Lung (tissue), 12 donors: ENCODE measurements around the gene SDK1. TPM values are rescaled to one million over a fixed set of nuclear protein-coding genes. Genes with fewer than 3 reads are reported as not detected.

Experiments used
- ATAC-seq: fragments of 200-7000 bp; cut with Tn5 transposase; one replicate; pipeline ENCODE4 v1.9.1; 2020; ENCODE audit warnings: moderate number of reproducible peaks; ENCODE audit not compliant: insufficient read depth, low FRiP score
- DNase-seq, 3 donors: peaks; one replicate each; pipeline ENCODE4 v3.0.0-alpha.2; 2013 to 2017
- H3K27ac ChIP-seq, 2 donors: one replicate each; pipeline ENCODE4 v1.5.1; 2013; ENCODE audit warnings: mild to moderate bottlenecking in 2 of 2, moderate library complexity in 2 of 2, control low read depth in 1 of 2, inconsistent platforms in 1 of 2, low read depth in 1 of 2, low read length in 1 of 2
- H3K27me3 ChIP-seq, 3 donors: one replicate each; pipeline ENCODE4 v1.5.1; 2013; ENCODE audit warnings: low read length in 2 of 3; ENCODE audit not compliant: control insufficient read depth in 3 of 3, insufficient read depth in 3 of 3
- H3K36me3 ChIP-seq, 4 donors: one replicate each; pipeline ENCODE4 v1.5.1; 2013; ENCODE audit warnings: low read length in 4 of 4, mild to moderate bottlenecking in 1 of 4, moderate library complexity in 1 of 4; ENCODE audit not compliant: control insufficient read depth in 4 of 4, insufficient read depth in 4 of 4
- H3K4me1 ChIP-seq, 5 donors: one replicate each; pipeline ENCODE4 v1.5.1; 2013; ENCODE audit warnings: low read length in 5 of 5, mild to moderate bottlenecking in 2 of 5, moderate library complexity in 1 of 5; ENCODE audit not compliant: control insufficient read depth in 5 of 5, insufficient read depth in 5 of 5
- H3K4me3 ChIP-seq: one replicate; pipeline ENCODE4 v1.5.1; 2013; ENCODE audit warnings: mild to moderate bottlenecking, control low read depth, moderate library complexity
- H3K9ac ChIP-seq, 2 donors: one replicate each; pipeline ENCODE4 v1.5.1; 2013; ENCODE audit warnings: low read length in 2 of 2, control low read depth in 1 of 2; ENCODE audit not compliant: insufficient read depth in 1 of 2
- H3K9me3 ChIP-seq, 4 donors: one replicate each; pipeline ENCODE4 v1.5.1; 2013; ENCODE audit warnings: low read length in 3 of 4, mild to moderate bottlenecking in 1 of 4, moderate library complexity in 1 of 4; ENCODE audit not compliant: control insufficient read depth in 4 of 4, insufficient read depth in 3 of 4
- CTCF ChIP-seq: IDR thresholded peaks from 2 replicates; pipeline ENCODE4 v1.5.1; 2012; ENCODE audit warnings: mild to moderate bottlenecking; ENCODE audit errors: control extremely low read depth, extremely low read depth
- WGBS, 2 donors: extraction: QIAGEN DNeasy Blood & Tissue Kit; methylation state at CpG; one replicate each; pipeline ENCODE4 v1.1.7; 2013; 5-methylcytosine and 5-hydroxymethylcytosine counted together
- polyA plus RNA-seq, 2 donors: library from polyadenylated mRNA; stranded (reverse); fragments of 200-250 nt; gene quantifications; one replicate each; pipeline ENCODE4 v1.2.1, GENCODE V29; 2013
- total RNA-seq, 2 donors: library from RNA; depleted of rRNA in 1 of 2; stranded (reverse); fragments of >200 nt in 1 of 2; gene quantifications; one replicate each; pipeline ENCODE4 v1.2.1, GENCODE V29; 2014 to 2021
- donor health status: control.
- donor health status: control.
- donor health status: Bipolar disorder and iron deficiency.
- donor health status: healthy.
- donor health status: DM: yes; HTN: yes; CAD: no.

The SDK1 gene
- total and polyA plus RNA-seq, 4 donors: 3.7 to 30.1 (median 12.7) TPM

- Histone ChIP-seq H3K27me3 (no peaks in the 10 kb centered on the region), H3K27ac (no peak overlapping the region), H3K36me3 (no peaks in the 10 kb centered on the region), H3K9me3 (peaks cover 0 to 2% (median 0%) of the 10 kb centered on the region in 4 donors), H3K4me1 (peaks cover 0 to 6% (median 0%) of the 10 kb centered on the region in 5 donors), H3K9ac (no peak overlapping the region), H3K4me3 (no peak overlapping the region)
- DNase-seq: peak in 1 of 3 donors; percentile 37
- no peak for ATAC-seq
- WGBS, 2 donors: 67 to 80% methylated on average over 7 of the region's 7 CpGs
- TF ChIP-seq CTCF: no peak
These were observed 18.6 kb upstream of the SDK1 start for GRCh38 chr7:3282457-3282856.

GRCh38 chr7:3283130-3283704, 17.8 kb upstream of the SDK1 start:
- TF ChIP-seq CTCF: no peak
- DNase-seq (no peak), ATAC-seq (no peak)
- WGBS, 2 donors: 74 to 82% methylated on average over 5 of the region's 5 CpGs
- H3K36me3 ChIP-seq: no peaks in the 10 kb centered on the region
- H3K9ac ChIP-seq: no peak overlapping the region
- peaks cover 0 to 6% (median 0%) of the 10 kb centered on the region in 5 donors for H3K4me1 ChIP-seq
- peaks cover 0 to 2% (median 0%) of the 10 kb centered on the region in 4 donors for H3K9me3 ChIP-seq
- no peak overlapping the region for H3K4me3 ChIP-seq
- H3K27ac ChIP-seq: no peak overlapping the region
- no peaks in the 10 kb centered on the region for H3K27me3 ChIP-seq

GRCh38 chr7:3285652-3286051, 15.4 kb upstream of the SDK1 start:
- no peaks in the 10 kb centered on the region for H3K4me1 ChIP-seq
- no peak overlapping the region for H3K9ac ChIP-seq
- 90 to 93% methylated on average over 10 of the region's 10 CpGs for WGBS, 2 donors
- H3K27ac ChIP-seq: no peak overlapping the region
- DNase-seq: no peak
- no peaks in the 10 kb centered on the region for H3K36me3 ChIP-seq
- no peak overlapping the region for H3K4me3 ChIP-seq
- TF ChIP-seq CTCF: no peak
- H3K9me3 ChIP-seq: peaks cover 0 to 6% (median 2%) of the 10 kb centered on the region in 4 donors
- no peaks in the 10 kb centered on the region for H3K27me3 ChIP-seq
- no peak for ATAC-seq

- 86 to 96% methylated on average over 2 of the region's 2 CpGs for WGBS, 2 donors
- Histone ChIP-seq H3K9me3 (peaks cover 0 to 6% (median 2%) of the 10 kb centered on the region in 4 donors), H3K27ac (no peak overlapping the region), H3K36me3 (no peaks in the 10 kb centered on the region), H3K27me3 (peaks cover 0 to 3% (median 0%) of the 10 kb centered on the region in 3 donors), H3K4me1 (no peaks in the 10 kb centered on the region), H3K9ac (no peak overlapping the region), H3K4me3 (no peak overlapping the region)
- TF ChIP-seq CTCF: no peak
- DNase-seq (no peak), ATAC-seq (no peak)
These were observed 11.1 kb upstream of the SDK1 start for GRCh38 chr7:3289996-3290395.
